ENCODE results near the gene SMAD5.

Gene SMAD5

DNA sequence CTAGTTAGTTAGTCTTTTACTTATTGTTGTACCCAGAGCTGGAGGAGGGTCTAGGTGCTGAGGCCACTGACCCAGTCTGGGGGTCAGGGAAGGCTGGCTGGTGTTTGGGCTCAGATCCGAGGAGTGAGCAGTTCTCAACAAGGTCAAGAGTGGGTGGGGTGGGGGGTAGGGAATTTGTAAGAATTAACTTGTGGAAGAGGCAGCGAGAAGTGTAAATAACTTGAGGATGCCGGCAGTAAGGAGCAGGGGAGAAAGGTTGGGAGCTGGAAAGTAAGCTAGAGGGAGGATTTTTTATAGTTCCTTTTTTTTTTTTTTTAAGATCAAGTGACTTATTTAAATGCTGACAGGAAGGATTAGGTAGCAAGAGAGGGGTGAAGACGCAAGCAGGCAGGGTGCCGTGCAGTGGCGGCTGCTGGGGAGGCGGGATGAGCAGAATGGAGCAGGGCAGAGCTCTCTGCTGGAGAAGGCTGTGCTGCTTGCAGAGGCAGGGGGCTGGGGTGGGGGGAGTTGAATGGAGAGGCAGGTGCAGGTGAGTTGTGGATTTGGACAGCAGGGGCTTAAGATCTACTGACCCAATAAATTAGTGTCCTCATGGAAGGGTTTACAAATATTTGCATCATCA lies 95.6 kb downstream of the SMAD5 start:
- no peak for DNase-seq

DNA sequence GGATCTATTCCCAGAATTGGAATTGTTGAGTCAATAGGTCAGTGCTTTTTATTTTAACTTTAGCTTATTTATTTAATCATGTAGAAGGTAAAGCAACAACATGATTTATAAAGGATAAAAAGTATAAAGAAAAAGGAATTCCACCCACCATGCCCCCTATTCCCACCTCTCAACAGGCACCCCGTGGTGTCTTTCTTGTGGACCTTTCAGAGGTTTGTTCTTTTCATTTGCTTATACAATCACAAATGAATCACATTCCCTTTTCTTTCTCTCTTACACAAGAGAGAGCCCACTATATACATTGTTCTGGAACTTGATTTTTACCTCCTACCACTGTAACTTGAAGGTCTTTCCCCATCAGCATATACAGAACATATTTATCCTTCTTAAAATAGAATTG lies 97.5 kb downstream of the SMAD5 start:
- DNase-seq, result no peak

DNA sequence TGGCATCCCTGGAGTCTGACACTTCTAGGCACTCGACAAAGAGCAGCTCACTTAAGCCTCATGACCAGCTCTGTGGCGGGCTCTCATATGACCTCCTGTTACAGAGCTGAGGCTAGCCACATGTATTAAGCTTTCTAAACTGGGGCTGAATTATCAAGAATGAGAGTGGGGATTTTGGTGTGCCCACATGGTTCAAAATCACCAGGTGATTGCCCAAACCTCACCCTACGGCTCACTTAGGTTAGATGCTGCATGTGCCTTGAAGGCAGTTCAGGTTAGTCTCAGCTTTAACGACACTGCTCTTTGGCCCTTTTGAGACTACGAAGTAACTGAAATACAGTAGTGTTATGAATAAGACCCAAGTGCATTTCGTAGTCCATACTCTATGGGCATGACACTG lies 99.7 kb downstream of the SMAD5 start:
- no peak for DNase-seq

Measured in stimulated activated CD4-positive, alpha-beta T cell treated with anti-CD3 and anti-CD28 coated beads, Interleukin-4, amount 100 ng/mL, for 4 hours (primary cell).